ENCODE results near the gene ELOVL6.

Gene ELOVL6

GRCh38 chr4:110014233-110014632 is 184.2 kb downstream of the ELOVL6 start:
- no peak for DNase-seq

GRCh38 chr4:110012917-110013316 is 185.5 kb downstream of the ELOVL6 start:
- no peak for DNase-seq

GRCh38 chr4:110010797-110011196 is 187.6 kb downstream of the ELOVL6 start:
- DNase-seq: no peak

GRCh38 chr4:110009550-110009949 is 188.9 kb downstream of the ELOVL6 start:
- DNase-seq: no peak

- DNase-seq: no peak
These were observed 189.9 kb downstream of the ELOVL6 start for GRCh38 chr4:110008540-110008939.

- DNase-seq: no peak
These were observed 191.2 kb downstream of the ELOVL6 start for GRCh38 chr4:110007217-110007616.

- DNase-seq: no peak
These were observed 192.9 kb downstream of the ELOVL6 start for GRCh38 chr4:110005461-110006056.

- DNase-seq: no peak
These were observed 193.9 kb downstream of the ELOVL6 start for GRCh38 chr4:110004556-110004955.

- DNase-seq: no peak
These were observed 194.8 kb downstream of the ELOVL6 start for GRCh38 chr4:110003401-110004187.

- DNase-seq: no peak
These were observed 196.1 kb downstream of the ELOVL6 start for GRCh38 chr4:110002326-110002725.

- DNase-seq: no peak
These were observed 198.9 kb downstream of the ELOVL6 start for GRCh38 chr4:109999585-109999912.

- DNase-seq: no peak
These were observed 199.4 kb downstream of the ELOVL6 start for GRCh38 chr4:109998867-109999584.

GRCh38 chr4:109996526-109996925 is 201.9 kb downstream of the ELOVL6 start:
- no peak for DNase-seq
